EL (cell line): ENCODE measurements around the gene KIF6.
A peak's percentile ranks its signal among the peaks of the same experiment; 100 is the strongest.
"Not testable (repeated sequence)": the region's sequence is repeated elsewhere in the genome, so short reads cannot be mapped to it uniquely, and the experiment has no call there.

Source experiments
- DNase-seq: peaks from one replicate; pipeline ENCODE4 v3.0.0-alpha.2; 2016

KIF6 gene

GRCh38 chr6:39493174-39493573, 232.0 kb downstream of the KIF6 start:
- DNase-seq: peak; percentile 2

GRCh38 chr6:39490108-39490507, 235.1 kb downstream of the KIF6 start:
- DNase-seq: no peak

- DNase-seq: no peak
Observed at GRCh38 chr6:39488255-39488879, 236.8 kb downstream of the KIF6 start.

GRCh38 chr6:39484276-39484675, 240.9 kb downstream of the KIF6 start:
- no peak for DNase-seq

GRCh38 chr6:39479819-39480218, 245.4 kb downstream of the KIF6 start:
- DNase-seq: not testable (repeated sequence)

GRCh38 chr6:39476670-39477069, 248.5 kb downstream of the KIF6 start:
- DNase-seq: no peak

- DNase-seq: no peak
Observed at GRCh38 chr6:39476151-39476550, 249.1 kb downstream of the KIF6 start.

GRCh38 chr6:39471954-39472659, 253.1 kb downstream of the KIF6 start:
- DNase-seq: no peak

GRCh38 chr6:39470506-39470905, 254.7 kb downstream of the KIF6 start:
- DNase-seq: no peak

- DNase-seq: no peak
Observed at GRCh38 chr6:39468385-39468784, 256.8 kb downstream of the KIF6 start.

- no peak for DNase-seq
Observed at GRCh38 chr6:39466631-39467030, 258.6 kb downstream of the KIF6 start.

- DNase-seq: no peak
Observed at GRCh38 chr6:39465539-39465938, 259.7 kb downstream of the KIF6 start.

- no peak for DNase-seq
Observed at GRCh38 chr6:39464067-39464466, 261.1 kb downstream of the KIF6 start.

GRCh38 chr6:39453956-39454524, 271.2 kb downstream of the KIF6 start:
- no peak for DNase-seq

GRCh38 chr6:39453241-39453640, 272.0 kb downstream of the KIF6 start:
- DNase-seq: peak; percentile 32

- DNase-seq: peak; percentile 73
Observed at GRCh38 chr6:39452306-39453145, 272.7 kb downstream of the KIF6 start.

- DNase-seq: peak; percentile 6
Observed at GRCh38 chr6:39451831-39452230, 273.4 kb downstream of the KIF6 start.

GRCh38 chr6:39449022-39449421, 276.2 kb downstream of the KIF6 start:
- DNase-seq: no peak

GRCh38 chr6:39446909-39447308, 278.3 kb downstream of the KIF6 start:
- DNase-seq: no peak

GRCh38 chr6:39445667-39446066, 279.5 kb downstream of the KIF6 start:
- DNase-seq: no peak

GRCh38 chr6:39444479-39445019, 280.7 kb downstream of the KIF6 start:
- DNase-seq: no peak

GRCh38 chr6:39441986-39442385, 283.2 kb downstream of the KIF6 start:
- DNase-seq: no peak

- DNase-seq: no peak
Observed at GRCh38 chr6:39441301-39441700, 283.9 kb downstream of the KIF6 start.
